AG09319 (cell line): ENCODE results near the gene GFRA1.

Source experiments
- DNase-seq: peaks from one replicate; pipeline ENCODE4 v3.0.0-alpha.2; 2010; ENCODE audit warnings: low read depth; ENCODE audit errors: extremely low read depth
- CTCF ChIP-seq: IDR thresholded peaks from 2 replicates; pipeline ENCODE4 v1.5.1; 2011; ENCODE audit warnings: low read depth, mild to moderate bottlenecking, inconsistent platforms, low read length, moderate library complexity

Gene GFRA1

DNA sequence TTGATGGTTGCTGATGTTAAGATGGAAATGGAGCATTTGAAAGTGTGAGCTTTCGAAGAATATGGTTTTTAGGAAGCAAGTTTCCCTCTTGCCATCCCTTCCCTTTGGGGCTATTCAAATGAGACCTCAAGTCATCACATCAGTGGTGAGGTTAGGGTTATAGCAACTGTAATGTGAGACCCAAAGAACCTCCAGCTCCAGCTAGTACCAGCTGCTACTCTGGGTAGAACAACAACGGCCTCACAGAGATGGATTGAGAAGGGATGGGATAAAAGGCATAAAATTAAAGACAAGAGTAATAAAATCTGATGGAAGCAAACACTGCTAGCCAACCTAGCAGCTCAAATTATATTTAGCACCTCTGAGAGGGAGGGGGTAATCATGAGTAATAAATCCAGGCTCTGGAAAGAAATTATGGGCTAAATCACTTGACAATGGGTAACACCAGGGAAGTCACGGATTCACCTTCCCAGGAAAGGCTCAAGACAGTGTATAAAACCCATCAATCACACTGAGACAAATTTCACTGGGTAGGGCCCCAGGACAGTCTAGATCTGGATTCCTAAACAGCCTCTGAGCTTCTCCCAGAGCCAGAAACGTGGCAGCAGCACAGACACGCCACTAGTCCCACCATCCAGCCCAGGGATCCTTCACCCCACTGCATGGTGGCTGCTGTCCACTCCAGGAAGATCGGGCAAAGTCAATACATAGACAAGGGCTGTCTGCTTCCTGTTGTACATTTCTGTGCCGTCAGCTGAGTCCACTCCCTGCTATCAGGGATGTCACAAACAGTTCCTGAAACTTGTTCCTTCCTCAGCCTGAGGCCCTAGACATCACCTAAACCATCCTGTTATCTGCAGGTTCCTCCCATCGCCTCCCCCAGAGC, 151.1 kb downstream of the GFRA1 start:
- TF ChIP-seq CTCF: no peak
- DNase-seq: no peak

- peak; percentile 2 for TF ChIP-seq CTCF
- no peak for DNase-seq
Measured at GRCh38 chr10:116120688-116121455, 152.1 kb downstream of the GFRA1 start.

DNA sequence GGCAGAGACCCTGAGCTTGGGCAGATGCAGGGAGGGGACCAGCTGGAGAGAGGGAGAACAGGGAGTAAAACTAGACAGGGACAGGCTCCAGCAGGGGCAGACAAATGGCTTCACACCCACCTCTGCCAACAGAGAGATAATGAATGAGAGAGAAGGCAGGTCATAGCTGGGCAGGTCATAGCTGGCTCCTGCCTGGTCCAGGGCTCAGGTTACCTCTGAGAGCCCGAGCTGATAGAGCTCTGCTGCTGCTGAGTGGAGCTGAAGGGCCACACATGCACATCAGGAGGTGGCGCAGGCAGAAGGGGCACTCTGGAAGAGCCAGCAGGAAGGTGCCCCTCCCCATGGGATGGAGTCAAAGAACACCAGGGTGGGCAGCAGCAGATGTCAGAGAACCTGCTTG, 154.2 kb downstream of the GFRA1 start:
- no peak for TF ChIP-seq CTCF
- no peak for DNase-seq

DNA sequence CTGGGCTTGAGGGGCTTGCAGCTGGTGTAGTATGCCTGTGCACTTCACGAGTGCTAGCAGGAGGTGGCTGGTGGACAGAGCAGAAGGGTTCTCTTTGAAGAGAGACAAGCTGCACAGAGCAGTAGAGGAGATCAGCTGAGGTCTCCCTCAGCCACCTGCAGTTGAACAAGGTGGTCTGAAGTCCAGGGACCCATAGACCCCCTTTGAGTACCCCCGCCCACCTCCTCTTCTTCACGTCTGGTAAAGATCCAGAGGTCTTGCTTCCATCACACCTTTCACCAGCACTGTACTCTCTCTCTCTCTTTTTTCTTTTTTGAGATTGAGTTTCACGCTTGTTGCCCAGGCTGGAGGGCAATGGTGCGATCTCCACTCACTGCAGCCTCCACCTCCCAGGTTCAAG, 157.2 kb downstream of the GFRA1 start:
- DNase-seq: no peak
- no peak for TF ChIP-seq CTCF

- TF ChIP-seq CTCF: no peak
Measured at GRCh38 chr10:116115036-116115641, 157.9 kb downstream of the GFRA1 start.

DNA sequence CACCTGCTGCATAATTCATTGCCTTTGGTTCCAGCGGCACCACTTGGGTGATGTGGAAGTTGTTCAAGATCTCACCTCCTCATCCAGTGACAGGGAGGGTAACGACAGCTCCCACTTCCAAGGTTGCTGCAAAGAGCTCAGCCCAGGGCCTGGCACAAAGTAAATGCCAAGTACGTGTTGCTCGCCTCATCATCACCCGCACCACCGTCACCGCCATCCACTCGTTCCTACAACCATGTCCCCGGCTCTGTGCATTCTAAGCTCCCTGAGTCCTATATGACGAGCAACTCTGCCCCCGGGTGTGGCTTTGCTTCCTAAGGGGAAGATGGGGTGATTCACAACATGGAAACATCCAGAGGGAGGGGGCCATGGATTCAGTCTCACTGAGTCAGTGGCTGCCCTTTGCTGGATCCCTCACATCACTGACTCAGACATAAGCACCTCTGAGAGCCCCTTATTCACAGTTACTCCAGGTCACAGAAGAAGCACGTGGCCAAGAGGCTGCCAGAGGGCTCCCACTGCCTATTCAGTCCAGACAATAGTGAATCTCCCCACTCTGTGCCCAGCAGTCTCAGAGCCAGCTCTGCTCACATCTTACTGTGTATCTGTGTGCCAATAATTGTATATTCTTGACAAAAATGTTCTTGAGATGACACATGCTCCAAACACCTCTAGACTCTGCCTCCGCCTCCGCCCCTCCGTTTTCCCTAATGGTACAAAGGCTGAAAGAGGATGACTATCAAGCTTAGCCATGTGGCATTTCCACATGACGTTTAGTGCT, 159.1 kb downstream of the GFRA1 start:
- no peak for DNase-seq
- no peak for TF ChIP-seq CTCF

More at GRCh38 chr10:116115036-116115641, 157.9 kb downstream of the GFRA1 start:
- DNase-seq: no peak
